H9 (cell line): ENCODE data around the gene THTPA. TPM values are rescaled to one million over a fixed set of nuclear protein-coding genes. Genes with fewer than 3 reads are reported as not detected.

Experiments used
- DNase-seq: peaks from one replicate; pipeline ENCODE4 v3.0.0-alpha.2; 2017
- H2AFZ ChIP-seq: one replicate; pipeline ENCODE4 v1.6.1; 2013; ENCODE audit warnings: mild to moderate bottlenecking, low read length, control low read depth, moderate library complexity
- H2AK5ac ChIP-seq: 2 replicates; pipeline ENCODE4 v1.6.1; 2013; ENCODE audit warnings: low read length, control low read depth, mixed read lengths; ENCODE audit not compliant: insufficient read length
- H2BK120ac ChIP-seq: one replicate; pipeline ENCODE4 v1.6.1; 2013; ENCODE audit warnings: low read depth, mild to moderate bottlenecking, low read length, control low read depth, inconsistent platforms; ENCODE audit not compliant: poor library complexity, severe bottlenecking
- H2BK12ac ChIP-seq: 2 replicates; pipeline ENCODE4 v1.6.1; 2013; ENCODE audit warnings: low read length, control low read depth, mixed read lengths, low read depth; ENCODE audit not compliant: insufficient read length
- H2BK15ac ChIP-seq: 2 replicates; pipeline ENCODE4 v1.6.1; 2013; ENCODE audit warnings: low read depth, low read length, control low read depth
- H2BK20ac ChIP-seq: one replicate; pipeline ENCODE4 v1.6.1; 2013; ENCODE audit warnings: low read depth, mild to moderate bottlenecking, low read length, control low read depth, inconsistent platforms; ENCODE audit not compliant: poor library complexity, severe bottlenecking
- H2BK5ac ChIP-seq: 2 replicates; pipeline ENCODE4 v1.6.1; 2013; ENCODE audit warnings: low read length, control low read depth, mixed read lengths; ENCODE audit not compliant: insufficient read length
- H3K14ac ChIP-seq: 2 replicates; pipeline ENCODE4 v1.6.1; 2013; ENCODE audit warnings: low read length, control low read depth; ENCODE audit not compliant: insufficient read depth
- H3K18ac ChIP-seq: 2 replicates; pipeline ENCODE4 v1.6.1; 2013; ENCODE audit warnings: low read depth, mild to moderate bottlenecking, mixed read lengths, low read length, control low read depth; ENCODE audit not compliant: insufficient read length
- H3K23ac ChIP-seq: 2 replicates; pipeline ENCODE4 v1.6.1; 2013; ENCODE audit warnings: low read length, control low read depth, mixed read lengths, low read depth; ENCODE audit not compliant: insufficient read length
- H3K23me2 ChIP-seq: 2 replicates; pipeline ENCODE4 v1.6.1; 2013; ENCODE audit warnings: low read depth, mild to moderate bottlenecking, mixed read lengths, low read length, control low read depth; ENCODE audit not compliant: insufficient read length, poor library complexity, severe bottlenecking
- H3K27ac ChIP-seq: 2 replicates; pipeline ENCODE4 v1.5.1; 2013; ENCODE audit warnings: low read length, control low read depth, mixed read lengths, low read depth; ENCODE audit not compliant: insufficient read length
- H3K27me3 ChIP-seq: 2 replicates; pipeline ENCODE4 v1.6.1; 2013; ENCODE audit warnings: low read length, control low read depth, inconsistent platforms; ENCODE audit not compliant: insufficient read depth
- H3K4ac ChIP-seq: 2 replicates; pipeline ENCODE4 v1.6.1; 2013; ENCODE audit warnings: low read depth, mild to moderate bottlenecking, control low read depth, inconsistent platforms, low read length, moderate library complexity
- H3K4me1 ChIP-seq: 2 replicates; pipeline ENCODE4 v1.6.1; 2013; ENCODE audit warnings: low read length, control low read depth, inconsistent platforms; ENCODE audit not compliant: insufficient read depth
- H3K4me2 ChIP-seq: 2 replicates; pipeline ENCODE4 v1.6.1; 2013; ENCODE audit warnings: low read length, control low read depth, mixed read lengths; ENCODE audit not compliant: insufficient read length, insufficient read depth
- H3K56ac ChIP-seq: 2 replicates; pipeline ENCODE4 v1.6.1; 2013; ENCODE audit warnings: low read depth, mild to moderate bottlenecking, mixed read lengths, low read length, control low read depth; ENCODE audit not compliant: insufficient read length
- H3K79me1 ChIP-seq: 2 replicates; pipeline ENCODE4 v1.6.1; 2013; ENCODE audit warnings: low read depth, mild to moderate bottlenecking, moderate library complexity, low read length, control low read depth, inconsistent platforms; ENCODE audit not compliant: insufficient read depth, poor library complexity, severe bottlenecking
- H3K79me2 ChIP-seq: 2 replicates; pipeline ENCODE4 v1.6.1; 2013; ENCODE audit warnings: low read length, control low read depth, inconsistent platforms; ENCODE audit not compliant: insufficient read depth
- H3K9ac ChIP-seq: 2 replicates; pipeline ENCODE4 v1.6.1; 2013; ENCODE audit warnings: low read length, control low read depth, mixed read lengths; ENCODE audit not compliant: insufficient read length; ENCODE audit errors: extremely low read depth
- H3K9me3 ChIP-seq: one replicate; pipeline ENCODE4 v1.6.1; 2013; ENCODE audit warnings: low read depth, low read length, inconsistent platforms; ENCODE audit not compliant: control insufficient read depth
- H3T11ph ChIP-seq: one replicate; pipeline ENCODE4 v1.6.1; 2013; ENCODE audit warnings: mild to moderate bottlenecking, low read length, control low read depth, inconsistent platforms
- H4K20me1 ChIP-seq: one replicate; pipeline ENCODE4 v1.6.1; 2013; ENCODE audit not compliant: control insufficient read depth, insufficient read length, insufficient read depth
- H4K5ac ChIP-seq: 2 replicates; pipeline ENCODE4 v1.6.1; 2013; ENCODE audit warnings: low read depth, mild to moderate bottlenecking, mixed read lengths, low read length, control low read depth; ENCODE audit not compliant: insufficient read length
- H4K8ac ChIP-seq: replicated peaks from 2 replicates; pipeline ENCODE4 v1.6.1; 2013; ENCODE audit warnings: low read length, control low read depth, mixed read lengths, low read depth; ENCODE audit not compliant: insufficient read length
- H4K91ac ChIP-seq: 2 replicates; pipeline ENCODE4 v1.6.1; 2013; ENCODE audit warnings: low read depth, mild to moderate bottlenecking, moderate library complexity, mixed read lengths, low read length, control low read depth; ENCODE audit not compliant: insufficient read length
- H3K27ac Mint-ChIP-seq, 3 experiments: 2 replicates in 2 of 3; 3 replicates in 1 of 3; pipeline ENCODE4 v1.8.0; 2020 to 2021; ENCODE audit warnings: mixed read lengths in 3 of 3, mild to moderate bottlenecking in 1 of 3, moderate library complexity in 1 of 3
- H3K27me3 Mint-ChIP-seq: 2 replicates; pipeline ENCODE4 v1.8.0; 2021; ENCODE audit warnings: low read depth, mild to moderate bottlenecking, moderate library complexity, mixed read lengths
- H3K36me3 Mint-ChIP-seq, 3 experiments: 2 replicates in 2 of 3; 3 replicates in 1 of 3; pipeline ENCODE4 v1.8.0; 2020 to 2021; ENCODE audit warnings: low read depth in 3 of 3, mixed read lengths in 3 of 3; ENCODE audit not compliant: insufficient read depth in 1 of 3
- H3K4me1 Mint-ChIP-seq, 2 experiments: 2 replicates each; pipeline ENCODE4 v1.8.0; 2020; ENCODE audit warnings: mixed read lengths in 2 of 2
- H3K4me3 Mint-ChIP-seq, 2 experiments: 2 replicates in 1 of 2; 3 replicates in 1 of 2; pipeline ENCODE4 v1.8.0; 2020 to 2021; ENCODE audit warnings: mild to moderate bottlenecking in 2 of 2, mixed read lengths in 2 of 2, moderate library complexity in 1 of 2
- H3K9me3 Mint-ChIP-seq, 2 experiments: 2 replicates in 1 of 2; 3 replicates in 1 of 2; pipeline ENCODE4 v1.8.0; 2020; ENCODE audit warnings: mild to moderate bottlenecking in 2 of 2, mixed read lengths in 2 of 2, moderate library complexity in 1 of 2
- WGBS: extraction: QIAGEN DNeasy Blood & Tissue Kit; methylation state at CpG from one replicate; pipeline ENCODE4 v1.1.7; 2013; ENCODE audit warnings: missing lambda C conversion rate, low lambda C conversion rate, mixed read lengths; ENCODE audit not compliant: insufficient read length; ENCODE audit errors: extremely low coverage; 5-methylcytosine and 5-hydroxymethylcytosine counted together
- total RNA-seq: library from RNA; stranded (reverse); gene quantifications from 2 replicates; pipeline ENCODE4 v1.2.1, GENCODE V29; 2021
- TF ChIP-seq, protein P1 (sequence below): fragments of 200-600 bp; sonication (generic); conservative IDR thresholded peaks from 3 replicates; pipeline ENCODE4 v1.8.0; 2021; ENCODE audit warnings: antibody characterized with exemption, mild to moderate bottlenecking

THTPA gene
- total RNA-seq, 1 experiment from 2014 or later = 15.6 TPM

DNA sequence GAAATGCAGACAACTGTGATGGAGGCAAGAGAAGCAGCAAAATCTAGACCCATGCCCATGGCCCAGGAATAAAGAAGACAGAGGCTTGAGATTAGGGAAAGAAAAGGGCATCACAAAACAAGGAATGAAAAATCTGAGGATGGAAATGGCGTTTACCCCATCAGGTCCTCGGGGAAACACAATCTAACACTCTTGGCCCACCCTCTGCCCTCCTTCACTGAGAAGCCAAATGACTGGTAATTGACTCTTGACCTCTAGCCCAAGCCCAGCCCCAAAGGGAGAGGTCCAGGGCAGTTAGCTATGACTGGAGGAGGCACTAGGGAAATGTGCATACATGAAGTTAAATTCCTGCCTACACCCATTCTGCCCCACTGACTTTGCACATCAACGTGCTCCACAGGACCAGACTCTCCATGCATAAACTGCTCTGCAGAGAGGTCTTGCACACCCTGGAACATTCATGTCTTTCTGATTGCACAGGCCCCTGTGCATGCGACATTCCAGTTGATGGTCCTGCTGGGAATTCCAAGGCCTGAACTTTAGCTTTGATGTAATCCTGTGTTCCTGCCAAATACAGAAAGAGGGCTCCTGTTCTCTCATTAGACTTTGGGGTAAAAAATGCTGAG lies 10.2 kb upstream of the THTPA start:
- Histone ChIP-seq H3K9ac (no peak overlapping the region), H3K27ac (peak overlapping the region; percentile 87), H3K4me1 (peaks cover 49% of the 10 kb centered on the region; the same call in 1 of the 2 replicates), H2BK5ac (peak overlapping the region; percentile 30), H3K4me2 (peak overlapping the region; percentile 45), H2BK12ac (no peak overlapping the region), H3K18ac (no peak overlapping the region), H4K5ac (no peak overlapping the region), H3K79me2 (peaks cover 13% of the 10 kb centered on the region; the same call in 1 of the 2 replicates), H2AK5ac (peak overlapping the region; percentile 24), H3K79me1 (no peaks in the 10 kb centered on the region), H3K23me2 (peaks cover 14% of the 10 kb centered on the region), H2BK20ac (no peak overlapping the region), H2BK120ac (no peak overlapping the region), H4K91ac (no peak overlapping the region), H3T11ph (no peak overlapping the region), H3K14ac (no peak overlapping the region), H3K23ac (no peak overlapping the region), H2AFZ (no peak overlapping the region), H2BK15ac (no peak overlapping the region), H3K27me3 (no peaks in the 10 kb centered on the region), H3K9me3 (no peaks in the 10 kb centered on the region), H4K8ac (no peak overlapping the region), H3K4ac (no peak overlapping the region), H4K20me1 (no peaks in the 10 kb centered on the region), H3K56ac (no peak overlapping the region)
- no peaks in the 10 kb centered on the region for H3K9me3 Mint-ChIP-seq
- H3K27ac Mint-ChIP-seq = peak overlapping the region; percentile 95 to 98 (median 95)
- H3K4me3 Mint-ChIP-seq = peak overlapping the region; percentile 54 to 57; a peak in 4 of 5 replicates
- TF ChIP-seq, protein P1, sequence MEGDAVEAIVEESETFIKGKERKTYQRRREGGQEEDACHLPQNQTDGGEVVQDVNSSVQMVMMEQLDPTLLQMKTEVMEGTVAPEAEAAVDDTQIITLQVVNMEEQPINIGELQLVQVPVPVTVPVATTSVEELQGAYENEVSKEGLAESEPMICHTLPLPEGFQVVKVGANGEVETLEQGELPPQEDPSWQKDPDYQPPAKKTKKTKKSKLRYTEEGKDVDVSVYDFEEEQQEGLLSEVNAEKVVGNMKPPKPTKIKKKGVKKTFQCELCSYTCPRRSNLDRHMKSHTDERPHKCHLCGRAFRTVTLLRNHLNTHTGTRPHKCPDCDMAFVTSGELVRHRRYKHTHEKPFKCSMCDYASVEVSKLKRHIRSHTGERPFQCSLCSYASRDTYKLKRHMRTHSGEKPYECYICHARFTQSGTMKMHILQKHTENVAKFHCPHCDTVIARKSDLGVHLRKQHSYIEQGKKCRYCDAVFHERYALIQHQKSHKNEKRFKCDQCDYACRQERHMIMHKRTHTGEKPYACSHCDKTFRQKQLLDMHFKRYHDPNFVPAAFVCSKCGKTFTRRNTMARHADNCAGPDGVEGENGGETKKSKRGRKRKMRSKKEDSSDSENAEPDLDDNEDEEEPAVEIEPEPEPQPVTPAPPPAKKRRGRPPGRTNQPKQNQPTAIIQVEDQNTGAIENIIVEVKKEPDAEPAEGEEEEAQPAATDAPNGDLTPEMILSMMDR = no peak
- no CpG with 5 or more reads among the region's 4 CpGs for WGBS
- H3K36me3 Mint-ChIP-seq = peaks cover 13 to 28% (median 13%) of the 10 kb centered on the region in 3 experiments; a peak in 6 of 7 replicates
- no peak for DNase-seq
- peaks cover 13 to 15% of the 10 kb centered on the region in 2 experiments for H3K4me1 Mint-ChIP-seq
- H3K27me3 Mint-ChIP-seq = no peaks in the 10 kb centered on the region; the same call in 1 of the 2 replicates
